ENCODE measurements around the gene UCMA. TPM values are rescaled to one million over a fixed set of nuclear protein-coding genes. Genes with fewer than 3 reads are reported as not detected.

UCMA gene
- total RNA-seq, 4 donors from 2014 or later = not detected

- Histone ChIP-seq H3K9me3 (no peaks in the 10 kb centered on the region), H3K4me1 (peaks cover 17 to 23% of the 10 kb centered on the region in 2 donors), H3K27ac (peak overlapping the region; percentile 67 to 90 (median 84)), H3K36me3 (no peaks in the 10 kb centered on the region), H3K27me3 (no peaks in the 10 kb centered on the region), H3K4me3 (no peak overlapping the region)
- in situ Hi-C loops (cut with MboI; ENCODE audit: low sequenced_read_pairs in 4 of 4) = no loop called here
- TF ChIP-seq CTCF (IDR thresholded peaks at IDR 0.05 in 4 of 5, conservative IDR thresholded peaks at IDR 0.05 in 1 of 5) = no peak
- TF ChIP-seq POLR2A (IDR thresholded peaks at IDR 0.05) = no peak
- ATAC-seq (no peak), DNase-seq (no peak)
- intact Hi-C loops (cut with DNase I; ENCODE audit: low total_unique reads) = loop anchor here (2.0 kb wide), 2 partner anchors 23 to 37 kb away; partner anchors contain the start of gene MCM10
Measured at GRCh38 chr10:13184276-13184675, 49.9 kb downstream of the UCMA start.

GRCh38 chr10:13183625-13184024 is 50.5 kb downstream of the UCMA start:
- no peaks in the 10 kb centered on the region for H3K9me3 ChIP-seq
- in situ Hi-C loops (cut with MboI; ENCODE audit: low sequenced_read_pairs in 4 of 4) = no loop called here
- ATAC-seq = no peak

GRCh38 chr10:13182424-13182823 is 51.8 kb downstream of the UCMA start:
- Histone ChIP-seq H3K4me1 (peaks cover 17 to 23% of the 10 kb centered on the region in 2 donors), H3K27me3 (no peaks in the 10 kb centered on the region), H3K4me3 (no peak overlapping the region), H3K27ac (no peak overlapping the region), H3K36me3 (no peaks in the 10 kb centered on the region), H3K9me3 (no peaks in the 10 kb centered on the region)
- in situ Hi-C loops (cut with MboI; ENCODE audit: low sequenced_read_pairs in 4 of 4) (no loop called here), intact Hi-C loops (cut with DNase I; ENCODE audit: low total_unique reads) (no loop called here)
- no peak for ATAC-seq
- DNase-seq = no peak
- TF ChIP-seq POLR2A (IDR thresholded peaks at IDR 0.05) = no peak
- TF ChIP-seq CTCF (IDR thresholded peaks at IDR 0.05 in 4 of 5, conservative IDR thresholded peaks at IDR 0.05 in 1 of 5) = no peak

More at GRCh38 chr10:13183625-13184024, 50.5 kb downstream of the UCMA start:
- Histone ChIP-seq H3K4me1 (peaks cover 17 to 23% of the 10 kb centered on the region in 2 donors), H3K27me3 (no peaks in the 10 kb centered on the region), H3K36me3 (no peaks in the 10 kb centered on the region), H3K27ac (peak overlapping the region in 3 of 4 donors; percentile 67 to 87 (median 80)), H3K4me3 (no peak overlapping the region)
- intact Hi-C loops (cut with DNase I; ENCODE audit: low total_unique reads) = loop anchor here (2.0 kb wide), 2 partner anchors 23 to 37 kb away; partner anchors contain the start of gene MCM10
- DNase-seq = no peak
- no peak for TF ChIP-seq POLR2A (IDR thresholded peaks at IDR 0.05)
- no peak for TF ChIP-seq CTCF (IDR thresholded peaks at IDR 0.05 in 4 of 5, conservative IDR thresholded peaks at IDR 0.05 in 1 of 5)

- in situ Hi-C loops (cut with MboI; ENCODE audit: low sequenced_read_pairs in 4 of 4) (no loop called here), intact Hi-C loops (cut with DNase I; ENCODE audit: low total_unique reads) (no loop called here)
- ATAC-seq = no peak
- Histone ChIP-seq H3K36me3 (no peaks in the 10 kb centered on the region), H3K27ac (no peak overlapping the region), H3K4me1 (peaks cover 15 to 16% of the 10 kb centered on the region in 2 donors), H3K4me3 (no peak overlapping the region), H3K27me3 (no peaks in the 10 kb centered on the region), H3K9me3 (no peaks in the 10 kb centered on the region)
- TF ChIP-seq POLR2A (IDR thresholded peaks at IDR 0.05) (no peak), CTCF (IDR thresholded peaks at IDR 0.05 in 4 of 5, conservative IDR thresholded peaks at IDR 0.05 in 1 of 5) (no peak)
- DNase-seq = no peak
Measured at GRCh38 chr10:13180788-13181187, 53.4 kb downstream of the UCMA start.

- Histone ChIP-seq H3K36me3 (no peaks in the 10 kb centered on the region), H3K4me1 (no peaks in the 10 kb centered on the region), H3K27me3 (no peaks in the 10 kb centered on the region), H3K9me3 (no peaks in the 10 kb centered on the region), H3K4me3 (no peak overlapping the region), H3K27ac (no peak overlapping the region)
- no peak for TF ChIP-seq POLR2A (IDR thresholded peaks at IDR 0.05)
- no peak for TF ChIP-seq CTCF (IDR thresholded peaks at IDR 0.05 in 4 of 5, conservative IDR thresholded peaks at IDR 0.05 in 1 of 5)
- in situ Hi-C loops (cut with MboI; ENCODE audit: low sequenced_read_pairs in 4 of 4) = no loop called here
- intact Hi-C loops (cut with DNase I; ENCODE audit: low total_unique reads) = no loop called here
- no peak for ATAC-seq
- no peak for DNase-seq
Measured at GRCh38 chr10:13173616-13174015, 60.6 kb downstream of the UCMA start.
